ENCODE measurements around the gene ADTRP.

The ADTRP gene

GRCh38 chr6:11772109-11772825 lies 6.3 kb downstream of the ADTRP start:
- peak; percentile 99 for FAIRE-seq

DNA sequence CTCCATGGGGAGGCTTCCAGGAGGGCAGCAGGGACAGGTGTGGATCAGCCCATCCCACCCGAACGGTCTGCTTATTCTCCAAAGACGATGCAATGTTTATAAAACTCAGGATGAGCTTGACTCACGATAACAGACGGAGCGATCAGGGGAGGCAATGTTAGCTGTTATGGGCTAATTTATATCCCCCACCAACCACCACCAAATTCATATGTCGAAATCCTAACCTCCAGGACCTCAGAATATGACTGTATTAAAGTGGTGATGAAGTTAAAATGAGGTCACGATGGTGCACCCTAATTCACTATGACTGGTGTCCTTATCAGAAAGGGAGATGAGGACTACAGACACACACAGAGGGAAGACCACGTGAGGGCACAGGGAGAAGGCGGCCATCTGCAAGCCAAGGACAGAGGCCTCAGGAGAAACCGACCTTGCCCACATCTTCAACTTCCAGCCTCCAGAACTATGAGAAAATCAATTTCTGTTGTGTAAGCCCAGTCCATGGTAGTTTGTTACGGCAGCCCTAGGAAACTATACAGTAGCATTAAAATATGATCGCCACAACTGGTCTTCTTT lies 7.0 kb downstream of the ADTRP start:
- no peak for FAIRE-seq

GRCh38 chr6:11770546-11771466 lies 7.8 kb downstream of the ADTRP start:
- FAIRE-seq = peak; percentile 99

- FAIRE-seq = no peak
Measured at GRCh38 chr6:11769811-11770545, 8.6 kb downstream of the ADTRP start.

DNA sequence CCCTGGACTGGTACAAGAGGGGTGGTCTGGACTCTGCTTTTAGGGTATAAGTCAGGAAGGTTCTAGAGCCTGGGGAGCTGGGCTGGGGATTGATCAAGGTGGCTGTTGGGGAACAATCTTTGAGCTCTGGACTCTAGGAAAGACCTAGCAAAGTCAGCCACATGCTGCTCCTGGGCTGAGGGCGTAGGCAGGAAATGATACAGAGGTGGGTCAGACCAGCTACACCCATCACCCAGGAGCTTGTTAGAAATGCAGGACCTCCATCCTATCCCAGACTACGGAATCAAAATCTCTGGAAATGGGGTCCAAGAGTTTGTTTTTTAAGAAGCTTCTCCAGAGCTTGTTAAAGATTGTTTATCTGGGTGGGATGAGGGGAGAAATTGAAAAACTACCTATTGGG lies 9.4 kb downstream of the ADTRP start:
- no peak for FAIRE-seq

GRCh38 chr6:11767978-11768756 lies 10.4 kb downstream of the ADTRP start:
- no peak for FAIRE-seq

- FAIRE-seq = no peak
Measured at GRCh38 chr6:11767458-11767857, 11.1 kb downstream of the ADTRP start.

GRCh38 chr6:11766589-11767450 lies 11.8 kb downstream of the ADTRP start:
- no peak for FAIRE-seq

DNA sequence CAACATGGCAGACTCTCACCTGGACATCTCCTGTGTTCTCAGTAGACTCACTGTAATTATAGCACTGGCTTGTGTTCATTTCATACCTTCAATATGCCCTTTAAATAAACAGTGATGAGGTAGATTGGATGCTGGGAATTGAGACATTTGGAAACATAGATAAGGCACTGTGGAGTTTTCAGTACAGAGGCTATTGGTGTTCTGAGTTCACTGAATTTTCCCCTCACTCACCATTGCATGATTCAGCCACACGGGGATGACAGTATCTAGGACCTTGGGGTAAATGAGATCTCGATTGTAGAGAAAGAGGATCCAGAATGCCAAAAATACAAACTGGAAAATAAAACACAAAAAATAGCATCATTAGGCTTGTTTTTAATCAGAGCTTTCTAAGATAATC lies 12.6 kb downstream of the ADTRP start:
- FAIRE-seq = no peak

DNA sequence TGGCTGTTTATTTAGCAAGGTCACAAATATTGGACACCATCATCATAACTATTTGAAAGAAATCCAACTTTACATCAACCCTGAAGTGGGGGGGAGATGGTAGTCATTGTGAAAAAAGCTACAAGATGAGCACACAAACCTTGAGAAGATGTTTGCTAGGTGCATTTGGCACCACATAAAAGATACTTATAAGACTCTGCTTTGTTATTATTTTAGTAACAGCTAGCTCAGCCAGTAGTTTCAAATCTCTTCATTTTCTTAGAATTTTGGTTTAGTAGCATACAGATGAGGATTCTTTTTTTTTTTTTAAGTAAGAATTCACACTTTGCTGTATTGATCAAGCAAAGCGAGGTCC lies 14.4 kb downstream of the ADTRP start:
- no peak for FAIRE-seq

DNA sequence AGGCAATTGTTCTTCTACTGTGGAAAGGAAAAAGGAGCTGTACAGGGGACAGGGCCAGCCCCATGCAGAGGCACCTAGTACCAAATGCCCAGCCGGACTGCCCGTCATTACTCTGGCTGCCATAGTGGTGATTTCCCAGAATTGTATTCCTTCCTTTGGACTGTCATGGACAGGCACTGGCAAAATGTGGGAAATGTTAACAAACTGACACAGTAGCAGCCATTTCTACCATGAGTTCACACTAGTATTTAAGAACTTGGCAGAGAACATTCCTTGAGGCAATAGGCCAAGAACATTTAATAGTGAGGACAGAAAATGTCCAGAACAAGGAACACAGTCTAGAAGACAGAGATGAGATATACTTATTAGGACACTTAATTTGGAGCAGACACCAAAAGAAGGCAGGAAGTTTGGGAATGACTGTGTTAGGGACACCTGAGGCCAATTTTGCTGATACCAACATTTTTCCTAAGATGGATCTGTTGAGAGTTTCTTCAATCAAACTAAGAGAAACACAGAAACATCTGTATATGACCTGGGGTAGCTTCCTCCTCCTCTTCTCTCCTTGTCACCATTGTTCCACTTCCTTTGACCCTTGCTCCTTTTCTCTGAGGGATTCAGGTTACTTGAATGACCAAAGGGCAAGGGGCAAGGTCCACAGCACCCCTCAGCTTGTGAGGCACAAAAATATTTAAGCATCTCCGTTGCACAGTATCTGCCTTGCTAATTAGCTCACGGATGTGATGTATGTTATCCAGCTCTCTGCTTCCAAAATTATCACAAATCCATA lies 14.9 kb downstream of the ADTRP start:
- FAIRE-seq = no peak

- no peak for FAIRE-seq
Measured at GRCh38 chr6:11762794-11763459, 15.7 kb downstream of the ADTRP start.

GRCh38 chr6:11761744-11762620 lies 16.6 kb downstream of the ADTRP start:
- FAIRE-seq = no peak

DNA sequence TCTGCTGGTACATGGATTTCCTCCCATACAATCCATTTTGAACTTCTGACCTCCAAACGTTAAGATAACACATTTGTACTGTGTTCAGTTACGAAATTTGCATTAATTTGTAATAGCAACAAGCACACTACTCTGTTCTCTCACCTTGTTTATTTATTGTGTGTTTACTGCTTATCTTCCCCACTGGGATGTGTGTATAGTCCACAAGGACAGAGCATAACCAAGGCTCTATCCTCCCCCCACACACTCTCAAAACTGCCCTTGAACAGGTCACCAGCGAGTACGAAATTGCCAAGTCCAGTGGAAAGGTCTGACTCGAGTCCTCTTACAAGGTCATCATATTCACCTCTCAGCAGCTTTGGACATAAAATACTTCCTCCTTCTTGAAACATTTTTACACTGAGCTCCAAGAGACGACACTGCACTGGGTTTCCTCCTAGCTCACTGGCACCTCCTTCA lies 18.6 kb downstream of the ADTRP start:
- FAIRE-seq = no peak

GRCh38 chr6:11758878-11759277 lies 19.7 kb downstream of the ADTRP start:
- FAIRE-seq = no peak

DNA sequence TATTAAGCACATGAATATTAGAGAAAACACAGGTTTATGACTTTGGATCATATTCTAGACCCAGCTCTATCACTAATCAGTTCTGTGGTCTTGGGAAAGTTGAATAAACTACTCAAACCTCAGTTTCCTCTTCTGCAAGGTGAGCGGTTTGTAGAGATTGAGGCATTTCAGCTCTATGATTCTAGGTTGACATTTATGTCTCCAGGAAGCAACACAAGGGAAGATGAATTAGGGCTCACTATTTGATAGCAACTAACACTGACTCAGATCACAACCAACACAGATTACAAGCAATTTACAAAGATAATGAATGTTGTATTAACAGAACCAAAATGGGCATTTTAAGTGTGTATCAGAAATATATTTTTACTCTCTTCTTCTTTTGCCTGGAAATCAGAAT lies 21.9 kb downstream of the ADTRP start:
- FAIRE-seq = no peak

- no peak for FAIRE-seq
Measured at GRCh38 chr6:11756292-11756691, 22.3 kb downstream of the ADTRP start.

- no peak for FAIRE-seq
Measured at GRCh38 chr6:11755725-11756124, 22.9 kb downstream of the ADTRP start.
